Vagina (tissue), 2 donors: ENCODE results near the gene GPC5. TPM values are rescaled to one million over a fixed set of nuclear protein-coding genes. Genes with fewer than 3 reads are reported as not detected.

ENCODE experiments used
- DNase-seq, 2 donors: peaks; one replicate each; pipeline ENCODE4 v3.0.0-alpha.2; 2017; ENCODE audit errors: extremely low spot score in 2 of 2
- H3K27ac ChIP-seq: fragments of 200-600 bp; sonication (generic); one replicate; pipeline ENCODE4 v1.5.1; 2019
- H3K27me3 ChIP-seq: fragments of 200-600 bp; sonication (generic); one replicate; pipeline ENCODE4 v1.5.1; 2019
- H3K36me3 ChIP-seq, 2 donors: fragments of 200-600 bp; sonication (generic); one replicate each; pipeline ENCODE4 v1.5.1; 2017 to 2019
- H3K4me1 ChIP-seq: fragments of 200-600 bp; sonication (generic); one replicate; pipeline ENCODE4 v1.5.1; 2019
- H3K4me3 ChIP-seq, 2 donors: fragments of 200-600 bp; sonication (generic); 1 replicate in 1 of 2; 2 replicates in 1 of 2; pipeline ENCODE4 v1.5.1; 2016 to 2019
- H3K9me3 ChIP-seq: fragments of 200-600 bp; sonication (generic); one replicate; pipeline ENCODE4 v1.5.1; 2019
- CTCF ChIP-seq, 3 experiments: fragments of 450-650 bp in 2 of 3; fragments of 200-600 bp in 1 of 3; sonication (generic) in 1 of 3; IDR thresholded peaks; one replicate each; pipeline ENCODE4 v1.5.1; 2017 to 2019; ENCODE audit warnings: antibody characterized with exemption in 3 of 3, mild to moderate bottlenecking in 2 of 3, moderate library complexity in 2 of 3
- POLR2A ChIP-seq, 2 donors: fragments of 450-650 bp; IDR thresholded peaks; one replicate each; pipeline ENCODE4 v1.6.1; 2017; ENCODE audit warnings: antibody characterized with exemption in 2 of 2, mild to moderate bottlenecking in 2 of 2, moderate library complexity in 2 of 2
- POLR2AphosphoS5 ChIP-seq, 2 donors: sonication (generic); formaldehyde crosslinking; IDR thresholded peaks; one replicate each; pipeline ENCODE4 v1.9.0; 2017; ENCODE audit warnings: antibody characterized with exemption in 2 of 2, mild to moderate bottlenecking in 2 of 2, low read depth in 1 of 2; ENCODE audit not compliant: insufficient read depth in 1 of 2
- intact Hi-C: fragments of 100-400 bp; cut with DNase I; formaldehyde crosslinking; loops from one replicate; pipeline ENCODE4 v1.15.1; 2023
- total RNA-seq: library from RNA; depleted of rRNA; stranded (reverse); fragments of >200 nt; gene quantifications from one replicate; pipeline ENCODE4 v1.2.3, GENCODE V29; 2016

Gene GPC5
- total RNA-seq, 1 donor from 2014 or later, result 1.7 TPM

GRCh38 chr13:91356919-91357612, 41.4 kb upstream of the GPC5 start:
- Histone ChIP-seq H3K27me3 (no peaks in the 10 kb centered on the region), H3K4me3 (no peak overlapping the region), H3K27ac (no peak overlapping the region), H3K4me1 (no peaks in the 10 kb centered on the region), H3K36me3 (no peaks in the 10 kb centered on the region), H3K9me3 (no peaks in the 10 kb centered on the region)
- TF ChIP-seq POLR2AphosphoS5 (IDR thresholded peaks at IDR 0.05; ENCODE audit: insufficient read depth in 1 of 2, low read depth in 1 of 2) (no peak), POLR2A (IDR thresholded peaks at IDR 0.05) (no peak), CTCF (IDR thresholded peaks at IDR 0.05) (no peak)
- intact Hi-C loops, result no loop called here
- DNase-seq, result no peak

DNA sequence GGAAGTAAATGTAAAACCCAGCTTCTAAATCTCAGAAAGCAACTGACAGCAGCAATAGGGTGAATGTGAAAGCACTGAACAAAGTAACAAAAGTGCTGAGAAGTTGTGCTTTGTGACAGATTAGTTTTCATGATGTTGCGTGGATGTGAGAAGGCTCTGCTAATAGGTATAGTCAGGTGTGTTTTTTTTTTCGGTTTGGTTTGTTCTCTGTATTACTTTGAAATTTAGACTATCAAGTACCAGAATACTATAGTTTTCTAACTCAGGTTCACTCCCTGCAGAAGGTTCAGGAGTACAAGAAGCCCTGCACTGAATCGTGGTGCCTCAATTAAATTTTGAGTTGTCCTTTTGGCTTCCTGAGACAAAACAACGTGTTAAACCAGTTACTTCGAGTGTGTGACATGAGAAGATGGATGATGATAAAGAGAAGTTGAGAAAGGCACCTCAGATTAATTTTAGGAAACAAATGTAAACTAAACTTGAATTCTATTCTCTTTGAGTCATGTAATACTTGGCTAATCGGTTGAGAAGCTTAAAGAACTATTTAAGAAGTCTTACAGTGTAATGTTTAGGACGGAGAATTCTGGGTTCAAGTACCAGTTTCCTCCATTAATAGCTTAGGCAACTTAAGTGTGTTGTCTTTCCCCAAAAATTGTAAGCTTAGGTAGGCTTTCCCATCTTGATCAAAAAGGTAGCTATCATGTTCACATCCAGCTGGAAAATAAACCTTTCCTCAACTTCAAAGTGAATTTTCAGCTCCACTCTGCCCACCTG, 40.6 kb upstream of the GPC5 start:
- no peaks in the 10 kb centered on the region for H3K4me1 ChIP-seq
- H3K36me3 ChIP-seq, result no peaks in the 10 kb centered on the region
- H3K4me3 ChIP-seq, result no peak overlapping the region
- H3K27me3 ChIP-seq, result no peaks in the 10 kb centered on the region
- intact Hi-C loops, result no loop called here
- no peak overlapping the region for H3K27ac ChIP-seq
- no peak for TF ChIP-seq CTCF (IDR thresholded peaks at IDR 0.05)
- no peak for TF ChIP-seq POLR2A (IDR thresholded peaks at IDR 0.05)
- TF ChIP-seq POLR2AphosphoS5 (IDR thresholded peaks at IDR 0.05; ENCODE audit: insufficient read depth in 1 of 2, low read depth in 1 of 2), result no peak
- H3K9me3 ChIP-seq, result no peaks in the 10 kb centered on the region
- DNase-seq, result no peak

DNA sequence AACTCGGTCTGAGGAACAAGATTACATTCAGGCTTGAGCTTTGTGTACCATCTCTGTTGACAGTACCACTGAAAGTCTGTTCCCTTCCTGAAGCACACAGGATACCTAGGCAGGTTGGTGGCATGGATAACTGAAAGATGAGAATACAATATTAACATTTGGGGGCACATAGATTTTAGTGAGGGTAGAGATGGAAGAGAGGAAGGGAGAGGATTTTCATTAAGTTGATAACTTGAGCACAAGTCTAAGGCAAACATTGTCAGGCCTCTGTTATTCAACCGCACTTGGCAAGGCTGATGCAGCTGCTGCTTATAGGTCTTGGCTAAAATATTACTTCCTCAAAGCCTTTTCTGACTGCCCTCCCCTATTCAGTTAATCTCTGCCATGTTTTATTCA, 40.0 kb upstream of the GPC5 start:
- no peak for TF ChIP-seq POLR2AphosphoS5 (IDR thresholded peaks at IDR 0.05; ENCODE audit: insufficient read depth in 1 of 2, low read depth in 1 of 2)
- TF ChIP-seq CTCF (IDR thresholded peaks at IDR 0.05), result no peak
- no peak for TF ChIP-seq POLR2A (IDR thresholded peaks at IDR 0.05)
- H3K4me3 ChIP-seq, result no peak overlapping the region
- intact Hi-C loops, result no loop called here

DNA sequence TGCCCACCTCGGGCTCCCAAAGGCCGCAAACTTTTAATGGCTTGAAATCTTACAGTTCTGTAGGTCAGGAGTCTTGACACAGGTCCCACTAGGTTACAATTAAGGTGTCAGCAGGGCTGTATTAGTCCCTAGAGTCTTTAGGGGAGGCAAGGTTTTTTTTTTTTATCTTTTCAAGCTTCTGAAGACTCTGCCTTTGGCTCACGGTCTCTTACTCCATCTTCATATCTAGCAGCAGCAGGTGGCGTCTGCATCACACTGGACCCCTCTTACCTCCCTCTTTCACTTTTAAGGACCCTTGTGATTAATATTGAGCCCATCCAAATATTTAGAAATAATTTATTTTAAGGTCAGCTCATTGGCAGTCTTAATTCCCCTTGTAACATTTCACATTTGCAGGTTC, 39.3 kb upstream of the GPC5 start:
- intact Hi-C loops, result no loop called here
- no peaks in the 10 kb centered on the region for H3K27me3 ChIP-seq
- H3K4me3 ChIP-seq, result no peak overlapping the region
- no peak for TF ChIP-seq POLR2AphosphoS5 (IDR thresholded peaks at IDR 0.05; ENCODE audit: insufficient read depth in 1 of 2, low read depth in 1 of 2)
- no peak for TF ChIP-seq CTCF (IDR thresholded peaks at IDR 0.05)
- no peak for TF ChIP-seq POLR2A (IDR thresholded peaks at IDR 0.05)
- no peaks in the 10 kb centered on the region for H3K4me1 ChIP-seq
- no peaks in the 10 kb centered on the region for H3K36me3 ChIP-seq
- DNase-seq, result no peak
- no peak overlapping the region for H3K27ac ChIP-seq
- no peaks in the 10 kb centered on the region for H3K9me3 ChIP-seq

More for the DNA sequence above, 40.0 kb upstream of the GPC5 start:
- no peaks in the 10 kb centered on the region for H3K4me1 ChIP-seq
- no peaks in the 10 kb centered on the region for H3K36me3 ChIP-seq
- no peaks in the 10 kb centered on the region for H3K9me3 ChIP-seq
- DNase-seq, result no peak
- no peak overlapping the region for H3K27ac ChIP-seq
- H3K27me3 ChIP-seq, result no peaks in the 10 kb centered on the region

DNA sequence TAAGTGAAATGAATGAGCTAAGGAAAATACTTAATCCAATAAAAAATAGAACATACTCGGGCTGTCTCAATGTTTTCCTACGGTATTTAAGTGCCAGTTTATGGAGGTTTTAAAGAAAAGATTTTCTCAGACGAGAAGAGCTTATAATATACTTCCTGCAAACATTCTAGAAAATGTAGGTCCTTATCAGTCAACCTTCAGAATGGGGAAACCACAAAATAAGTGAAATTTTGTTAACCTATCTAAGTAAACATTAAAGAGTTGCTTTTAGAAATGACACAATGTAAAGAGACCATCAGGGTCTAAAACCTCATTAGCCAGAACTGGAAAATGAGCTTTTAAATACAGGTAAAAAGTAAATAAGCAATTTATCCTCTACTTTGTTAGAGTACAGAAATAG, 38.8 kb upstream of the GPC5 start:
- intact Hi-C loops, result no loop called here
- TF ChIP-seq POLR2AphosphoS5 (IDR thresholded peaks at IDR 0.05; ENCODE audit: insufficient read depth in 1 of 2, low read depth in 1 of 2) (no peak), CTCF (IDR thresholded peaks at IDR 0.05) (no peak), POLR2A (IDR thresholded peaks at IDR 0.05) (no peak)
- Histone ChIP-seq H3K4me1 (no peaks in the 10 kb centered on the region), H3K4me3 (no peak overlapping the region), H3K9me3 (no peaks in the 10 kb centered on the region), H3K27ac (no peak overlapping the region), H3K36me3 (no peaks in the 10 kb centered on the region), H3K27me3 (no peaks in the 10 kb centered on the region)
- no peak for DNase-seq
